HEK293 (cell line): ENCODE results near the gene RSPRY1.

ENCODE experiments used
- CTCF ChIA-PET: fragments of 350-600 bp; formaldehyde crosslinking; extraction: SDS; loops from one replicate; lab custom pipeline; 2021; ENCODE audit warnings: antibody characterized with exemption; lab: Yijun Ruan, JAX
- POLR2A ChIA-PET: fragments of 300-600 bp; formaldehyde crosslinking; extraction: SDS; loops from one replicate; lab custom pipeline; 2020; ENCODE audit warnings: antibody characterized with exemption, inconsistent platforms; lab: Yijun Ruan, JAX
- H3K27ac ChIP-seq: fragments of 200-500 bp; sonication (Bioruptor generic); 2 replicates; pipeline ENCODE4 v1.5.1; 2014; ENCODE audit warnings: low read depth, low read length, control low read depth, inconsistent platforms; ENCODE audit errors: extremely low read depth
- H3K36me3 ChIP-seq, 2 experiments: fragments of 200-500 bp in 1 of 2; sonication (Bioruptor generic) in 1 of 2; 1 replicate in 1 of 2; 2 replicates in 1 of 2; pipeline ENCODE4 v1.5.1; 2014 to 2017; ENCODE audit warnings: inconsistent platforms in 2 of 2, low read length in 2 of 2; ENCODE audit not compliant: control insufficient read depth in 2 of 2, insufficient read depth in 1 of 2
- H3K4me1 ChIP-seq: fragments of 200-500 bp; sonication (Bioruptor generic); 2 replicates; pipeline ENCODE4 v1.5.1; 2014; ENCODE audit warnings: mild to moderate bottlenecking, low read length, inconsistent platforms; ENCODE audit not compliant: control insufficient read depth, insufficient read depth
- H3K4me3 ChIP-seq: 2 replicates; pipeline ENCODE4 v1.5.1; 2011; ENCODE audit warnings: low read depth, mild to moderate bottlenecking, control low read depth, low read length, moderate library complexity
- H3K9me3 ChIP-seq: fragments of 200-500 bp; sonication (Bioruptor generic); 2 replicates; pipeline ENCODE4 v1.5.1; 2014; ENCODE audit warnings: low read depth, low read length, inconsistent platforms; ENCODE audit not compliant: control insufficient read depth, insufficient read depth
- AEBP2 ChIP-seq: fragments of 450-650 bp; formaldehyde crosslinking; IDR thresholded peaks from 2 replicates; pipeline ENCODE4 v1.5.1; 2016; ENCODE audit warnings: missing biosample characterization, missing genetic modification characterization, borderline replicate concordance
- GLI2 ChIP-seq: fragments of 450-650 bp; formaldehyde crosslinking; IDR thresholded peaks from 2 replicates; pipeline ENCODE4; 2017; ENCODE audit warnings: missing biosample characterization, missing genetic modification characterization, low read depth, borderline replicate concordance
- IKZF3 ChIP-seq: fragments of 450-650 bp; IDR thresholded peaks from 2 replicates; pipeline ENCODE4 v1.5.0; 2018; ENCODE audit warnings: missing biosample characterization, mild to moderate bottlenecking, missing genetic modification characterization, moderate library complexity
- KLF9 ChIP-seq: fragments of 450-650 bp; formaldehyde crosslinking; IDR thresholded peaks from 2 replicates; pipeline ENCODE4 v1.5.1; 2016; ENCODE audit warnings: missing biosample characterization, missing genetic modification characterization, low read depth
- OVOL3 ChIP-seq: fragments of 450-650 bp; formaldehyde crosslinking; IDR thresholded peaks from 2 replicates; pipeline ENCODE4 v1.5.1; 2016; ENCODE audit warnings: missing biosample characterization, missing genetic modification characterization
- SETDB1 ChIP-seq: IDR thresholded peaks from one replicate; pipeline ENCODE4 v1.6.1; 2017; ENCODE audit warnings: mild to moderate bottlenecking, low read length, moderate library complexity, mixed read lengths; ENCODE audit not compliant: insufficient read length
- SP2 ChIP-seq: fragments of 450-650 bp; formaldehyde crosslinking; IDR thresholded peaks from 2 replicates; pipeline ENCODE4 v1.5.1; 2016; ENCODE audit warnings: missing biosample characterization, missing genetic modification characterization
- SP3 ChIP-seq: fragments of 450-650 bp; formaldehyde crosslinking; IDR thresholded peaks from 2 replicates; pipeline ENCODE4 v1.5.1; 2016; ENCODE audit warnings: missing biosample characterization, missing genetic modification characterization
- ZBTB17 ChIP-seq: fragments of 450-650 bp; formaldehyde crosslinking; IDR thresholded peaks from 2 replicates; pipeline ENCODE4 v1.5.1; 2016; ENCODE audit warnings: missing biosample characterization, missing genetic modification characterization
- ZFHX2 ChIP-seq: fragments of 450-650 bp; formaldehyde crosslinking; conservative IDR thresholded peaks from 2 replicates; pipeline ENCODE4 v1.5.1; 2016; ENCODE audit warnings: missing biosample characterization, missing genetic modification characterization
- ZIC2 ChIP-seq: fragments of 450-650 bp; formaldehyde crosslinking; IDR thresholded peaks from 2 replicates; pipeline ENCODE4 v1.5.1; 2016; ENCODE audit warnings: missing biosample characterization, missing genetic modification characterization
- ZNF114 ChIP-seq: fragments of 450-650 bp; formaldehyde crosslinking; IDR thresholded peaks from 2 replicates; pipeline ENCODE4 v1.5.0; 2017; ENCODE audit warnings: missing biosample characterization, missing genetic modification characterization
- ZNF274 ChIP-seq, 2 experiments: fragments of 200-500 bp in 1 of 2; fragments of 450-650 bp in 1 of 2; sonication (Bioruptor generic) in 1 of 2; formaldehyde crosslinking in 1 of 2; IDR thresholded peaks; 2 replicates each; pipeline versions ENCODE4 v1.5.1 to v1.6.1; 2014 to 2016; ENCODE audit warnings: borderline replicate concordance in 1 of 2, inconsistent platforms in 1 of 2, low read length in 1 of 2, missing biosample characterization in 1 of 2, missing genetic modification characterization in 1 of 2
- ZNF488 ChIP-seq: fragments of 450-650 bp; formaldehyde crosslinking; IDR thresholded peaks from 2 replicates; pipeline ENCODE4 v1.5.1; 2016; ENCODE audit warnings: missing biosample characterization, missing genetic modification characterization
- ZNF544 ChIP-seq: fragments of 450-650 bp; formaldehyde crosslinking; IDR thresholded peaks from 2 replicates; pipeline ENCODE4 v1.5.0; 2017; ENCODE audit warnings: missing biosample characterization, missing genetic modification characterization
- ZNF600 ChIP-seq: fragments of 450-650 bp; formaldehyde crosslinking; IDR thresholded peaks from 2 replicates; pipeline ENCODE4 v1.5.1; 2016; ENCODE audit warnings: missing biosample characterization, missing genetic modification characterization
- ZNF629 ChIP-seq: fragments of 450-650 bp; formaldehyde crosslinking; IDR thresholded peaks from 2 replicates; pipeline ENCODE4 v1.5.1; 2017; ENCODE audit warnings: missing biosample characterization, missing genetic modification characterization
- ZNF701 ChIP-seq: fragments of 450-650 bp; formaldehyde crosslinking; IDR thresholded peaks from 2 replicates; pipeline ENCODE4 v1.5.1; 2016; ENCODE audit warnings: missing biosample characterization, missing genetic modification characterization
- ZNF785 ChIP-seq: fragments of 450-650 bp; formaldehyde crosslinking; IDR thresholded peaks from 2 replicates; pipeline ENCODE4 v1.5.1; 2016; ENCODE audit warnings: missing biosample characterization, missing genetic modification characterization
- ZNF837 ChIP-seq: fragments of 450-650 bp; formaldehyde crosslinking; IDR thresholded peaks from 2 replicates; pipeline ENCODE4 v1.5.1; 2016; ENCODE audit warnings: missing biosample characterization, missing genetic modification characterization
- ZSCAN30 ChIP-seq: fragments of 450-650 bp; IDR thresholded peaks from 2 replicates; pipeline ENCODE4 v1.5.1; 2018; ENCODE audit warnings: missing biosample characterization, mild to moderate bottlenecking, missing genetic modification characterization, moderate library complexity
- TF ChIP-seq, protein P1 (sequence below): fragments of 450-650 bp; IDR thresholded peaks from 2 replicates; pipeline ENCODE4 v1.5.1; 2018; ENCODE audit warnings: missing biosample characterization, mild to moderate bottlenecking, missing genetic modification characterization
- TF ChIP-seq, protein P2 (sequence below): fragments of 450-650 bp; formaldehyde crosslinking; IDR thresholded peaks from 2 replicates; pipeline ENCODE4 v1.5.1; 2016; ENCODE audit warnings: missing biosample characterization, missing genetic modification characterization
- TF ChIP-seq, protein P3 (sequence below): fragments of 450-650 bp; formaldehyde crosslinking; optimal IDR thresholded peaks from 2 replicates; pipeline ENCODE3; 2016; ENCODE audit warnings: missing biosample characterization, mild to moderate bottlenecking, missing genetic modification characterization
- TF ChIP-seq, protein P4 (sequence below): fragments of 450-650 bp; formaldehyde crosslinking; IDR thresholded peaks from 2 replicates; pipeline ENCODE4 v1.5.1; 2016; ENCODE audit warnings: missing biosample characterization, missing genetic modification characterization

Gene RSPRY1

DNA sequence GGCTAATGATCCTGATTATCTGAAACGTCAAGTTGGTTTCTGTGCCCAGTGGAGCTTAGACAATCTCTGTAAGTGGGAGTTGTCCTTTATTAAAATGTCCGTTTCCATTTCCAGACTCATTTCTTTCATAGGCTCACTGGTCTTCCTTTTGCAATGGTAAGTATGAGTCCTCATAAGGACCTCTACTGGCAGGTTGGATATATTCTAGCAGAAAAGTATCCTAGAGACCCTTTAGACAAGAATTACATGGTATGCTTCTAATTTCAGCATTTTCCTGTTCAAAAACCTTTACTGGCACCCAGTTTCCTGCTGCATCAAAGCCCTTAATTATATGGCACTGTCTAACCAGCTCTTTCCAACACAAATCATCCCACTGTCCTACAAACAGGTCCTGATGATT lies 30.8 kb downstream of the RSPRY1 start:
- no peaks in the 10 kb centered on the region for H3K4me1 ChIP-seq
- POLR2A ChIA-PET: no interaction called here
- CTCF ChIA-PET: no interaction called here
- H3K9me3 ChIP-seq: no peaks in the 10 kb centered on the region; the same call in 1 of the 2 replicates
- TF ChIP-seq ZNF488 (tag by site-specific recombination): no peak
- TF ChIP-seq, protein P1, sequence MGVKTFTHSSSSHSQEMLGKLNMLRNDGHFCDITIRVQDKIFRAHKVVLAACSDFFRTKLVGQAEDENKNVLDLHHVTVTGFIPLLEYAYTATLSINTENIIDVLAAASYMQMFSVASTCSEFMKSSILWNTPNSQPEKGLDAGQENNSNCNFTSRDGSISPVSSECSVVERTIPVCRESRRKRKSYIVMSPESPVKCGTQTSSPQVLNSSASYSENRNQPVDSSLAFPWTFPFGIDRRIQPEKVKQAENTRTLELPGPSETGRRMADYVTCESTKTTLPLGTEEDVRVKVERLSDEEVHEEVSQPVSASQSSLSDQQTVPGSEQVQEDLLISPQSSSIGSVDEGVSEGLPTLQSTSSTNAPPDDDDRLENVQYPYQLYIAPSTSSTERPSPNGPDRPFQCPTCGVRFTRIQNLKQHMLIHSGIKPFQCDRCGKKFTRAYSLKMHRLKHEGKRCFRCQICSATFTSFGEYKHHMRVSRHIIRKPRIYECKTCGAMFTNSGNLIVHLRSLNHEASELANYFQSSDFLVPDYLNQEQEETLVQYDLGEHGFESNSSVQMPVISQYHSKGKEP (tag by site-specific recombination): no peak
- TF ChIP-seq ZNF785 (tag by site-specific recombination): no peak
- TF ChIP-seq ZNF274 (IDR thresholded peaks at IDR 0.05; ENCODE audit: low read length): no peak; the same call in 1 of the 2 replicates
- peak; percentile 69; the same call in 1 of the 2 replicates for TF ChIP-seq ZNF274 (tag by site-specific recombination; IDR thresholded peaks at IDR 0.05; ENCODE audit: borderline replicate concordance)
- TF ChIP-seq SETDB1: peak; percentile 31
- no peak overlapping the region for H3K27ac ChIP-seq
- H3K4me3 ChIP-seq: no peak overlapping the region
- peaks cover 30 to 93% of the 10 kb centered on the region in 2 experiments for H3K36me3 ChIP-seq

- peaks cover 10 to 89% of the 10 kb centered on the region in 2 experiments for H3K36me3 ChIP-seq
- no peaks in the 10 kb centered on the region for H3K4me1 ChIP-seq
- H3K4me3 ChIP-seq: no peak overlapping the region
- no peak overlapping the region for H3K27ac ChIP-seq
- H3K9me3 ChIP-seq: no peaks in the 10 kb centered on the region
- CTCF ChIA-PET: interaction anchor here (1.7 kb wide), 1 partner anchor 17 kb away, joined by 5 read pairs; no protein-coding TSS in a partner anchor
- POLR2A ChIA-PET: no interaction called here
- TF ChIP-seq ZNF544: no peak
- TF ChIP-seq GLI2 (tag by site-specific recombination): no peak
- no peak for TF ChIP-seq OVOL3
- no peak for TF ChIP-seq ZIC2 (tag by site-specific recombination)
- no peak for TF ChIP-seq ZBTB17
- TF ChIP-seq ZNF114 (tag by site-specific recombination): no peak
- TF ChIP-seq, protein P2, sequence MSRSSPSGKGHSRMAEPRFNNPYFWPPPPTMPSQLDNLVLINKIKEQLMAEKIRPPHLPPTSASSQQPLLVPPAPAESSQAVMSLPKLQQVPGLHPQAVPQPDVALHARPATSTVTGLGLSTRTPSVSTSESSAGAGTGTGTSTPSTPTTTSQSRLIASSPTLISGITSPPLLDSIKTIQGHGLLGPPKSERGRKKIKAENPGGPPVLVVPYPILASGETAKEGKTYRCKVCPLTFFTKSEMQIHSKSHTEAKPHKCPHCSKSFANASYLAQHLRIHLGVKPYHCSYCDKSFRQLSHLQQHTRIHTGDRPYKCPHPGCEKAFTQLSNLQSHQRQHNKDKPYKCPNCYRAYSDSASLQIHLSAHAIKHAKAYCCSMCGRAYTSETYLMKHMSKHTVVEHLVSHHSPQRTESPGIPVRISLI (tag by site-specific recombination): no peak
- no peak for TF ChIP-seq ZNF629 (tag by site-specific recombination)
- TF ChIP-seq, protein P3, sequence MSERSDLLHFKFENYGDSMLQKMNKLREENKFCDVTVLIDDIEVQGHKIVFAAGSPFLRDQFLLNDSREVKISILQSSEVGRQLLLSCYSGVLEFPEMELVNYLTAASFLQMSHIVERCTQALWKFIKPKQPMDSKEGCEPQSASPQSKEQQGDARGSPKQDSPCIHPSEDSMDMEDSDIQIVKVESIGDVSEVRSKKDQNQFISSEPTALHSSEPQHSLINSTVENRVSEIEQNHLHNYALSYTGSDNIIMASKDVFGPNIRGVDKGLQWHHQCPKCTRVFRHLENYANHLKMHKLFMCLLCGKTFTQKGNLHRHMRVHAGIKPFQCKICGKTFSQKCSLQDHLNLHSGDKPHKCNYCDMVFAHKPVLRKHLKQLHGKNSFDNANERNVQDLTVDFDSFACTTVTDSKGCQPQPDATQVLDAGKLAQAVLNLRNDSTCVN (tag by site-specific recombination): no peak
- TF ChIP-seq ZNF600: no peak
- TF ChIP-seq ZNF701 (tag by site-specific recombination): no peak
- no peak for TF ChIP-seq ZNF837
- no peak for TF ChIP-seq AEBP2
- no peak for TF ChIP-seq SP2 (tag by site-specific recombination)
- TF ChIP-seq SP3 (tag by site-specific recombination): no peak
- TF ChIP-seq IKZF3: no peak
- TF ChIP-seq KLF9 (tag by site-specific recombination): no peak
- TF ChIP-seq ZSCAN30 (tag by site-specific recombination): no peak
- TF ChIP-seq, protein P4, sequence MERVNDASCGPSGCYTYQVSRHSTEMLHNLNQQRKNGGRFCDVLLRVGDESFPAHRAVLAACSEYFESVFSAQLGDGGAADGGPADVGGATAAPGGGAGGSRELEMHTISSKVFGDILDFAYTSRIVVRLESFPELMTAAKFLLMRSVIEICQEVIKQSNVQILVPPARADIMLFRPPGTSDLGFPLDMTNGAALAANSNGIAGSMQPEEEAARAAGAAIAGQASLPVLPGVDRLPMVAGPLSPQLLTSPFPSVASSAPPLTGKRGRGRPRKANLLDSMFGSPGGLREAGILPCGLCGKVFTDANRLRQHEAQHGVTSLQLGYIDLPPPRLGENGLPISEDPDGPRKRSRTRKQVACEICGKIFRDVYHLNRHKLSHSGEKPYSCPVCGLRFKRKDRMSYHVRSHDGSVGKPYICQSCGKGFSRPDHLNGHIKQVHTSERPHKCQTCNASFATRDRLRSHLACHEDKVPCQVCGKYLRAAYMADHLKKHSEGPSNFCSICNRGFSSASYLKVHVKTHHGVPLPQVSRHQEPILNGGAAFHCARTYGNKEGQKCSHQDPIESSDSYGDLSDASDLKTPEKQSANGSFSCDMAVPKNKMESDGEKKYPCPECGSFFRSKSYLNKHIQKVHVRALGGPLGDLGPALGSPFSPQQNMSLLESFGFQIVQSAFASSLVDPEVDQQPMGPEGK (tag by site-specific recombination): no peak
- TF ChIP-seq ZFHX2: no peak
Observed at GRCh38 chr16:57223057-57223456, 36.9 kb downstream of the RSPRY1 start.
